K562 (cell line): ENCODE data around the gene DNAH8. TPM values are rescaled to one million over a fixed set of nuclear protein-coding genes. Genes with fewer than 3 reads are reported as not detected.

Source experiments
- GTF2E2 ChIP-seq: fragments of 200-800 bp; sonication (Bioruptor generic); IDR thresholded peaks from 2 replicates; pipeline ENCODE4 v1.6.1; 2016; ENCODE audit warnings: missing genetic modification characterization, missing compliant biosample characterization
- SAFB ChIP-seq: fragments of 200-400 bp; formaldehyde crosslinking; IDR thresholded peaks from 2 replicates; pipeline ENCODE4 v1.6.1; 2017; ENCODE audit warnings: low read depth, low read length, borderline replicate concordance
- THRB ChIP-seq: fragments of 450-650 bp; formaldehyde crosslinking; conservative IDR thresholded peaks from 2 replicates; pipeline ENCODE4 v1.4.0; 2022; ENCODE audit warnings: mild to moderate bottlenecking, missing genetic modification characterization
- ZNF253 ChIP-seq: fragments of 250-450 bp; sonication (Bioruptor Pico); conservative IDR thresholded peaks from 2 replicates; pipeline ENCODE4 v1.6.1; 2021; ENCODE audit warnings: mild to moderate bottlenecking
- polyA plus RNA-seq, 8 experiments: library from polyadenylated mRNA; depleted of rRNA in 4 of 8; stranded (reverse) in 5 of 8; unstranded in 3 of 8; fragments of >200 nt; fragmentation: Nextera tagmentation in 2 of 8; fragmentation: Illumina TruSeq in 1 of 8; extraction: Ambion mirVana in 2 of 8; extraction: Trizol in 1 of 8; gene quantifications; 2 replicates each; pipeline versions ENCODE4 v1.2.1 to v1.2.3, GENCODE V29; 2011 to 2014; ENCODE audit warnings: inconsistent platforms in 1 of 8, missing spikeins in 1 of 8
- total RNA-seq, 7 experiments: library from RNA; depleted of rRNA in 6 of 7; stranded (reverse); fragments of >200 nt in 6 of 7; fragmentation: Illumina TruSeq in 2 of 7; extraction: Trizol in 2 of 7; gene quantifications; 2 replicates each; pipeline versions ENCODE4 v1.2.1 to v1.2.3, GENCODE V29; 2011 to 2021; ENCODE audit warnings: low replicate concordance in 1 of 7
- TF ChIP-seq, protein P1 (sequence below), 2 experiments: fragments of 450-650 bp; IDR thresholded peaks; 2 replicates each; pipeline ENCODE4 v1.6.1; 2018; ENCODE audit warnings: mild to moderate bottlenecking in 2 of 2, low read depth in 1 of 2; ENCODE audit not compliant: partially characterized antibody in 2 of 2

DNAH8 gene
- total and polyA plus RNA-seq, 9 of the 15 experiments (the other 6 are each of a cell fraction or from before 2014, with no cell fraction given), result 1.2 to 4.2 (median 2.9) TPM

DNA sequence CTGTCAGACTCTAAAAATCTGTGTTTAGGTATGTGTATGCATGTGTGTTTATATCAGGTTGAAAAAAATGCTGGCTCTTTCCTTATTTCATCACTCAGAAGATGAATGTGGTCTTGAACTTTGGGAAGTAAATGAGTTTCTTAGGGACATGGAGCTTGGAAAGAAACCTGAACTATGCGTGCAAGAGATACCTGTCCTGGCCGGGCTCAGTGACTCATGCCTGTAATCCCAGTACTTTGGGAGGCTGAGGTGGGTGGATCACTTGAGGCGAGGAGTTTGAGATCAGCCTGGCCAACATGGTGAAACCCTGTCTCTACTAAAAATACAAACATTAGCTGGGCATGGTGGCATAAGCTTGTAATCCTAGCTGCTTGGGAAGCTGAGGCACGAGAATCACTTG lies 329.1 kb downstream of the DNAH8 start (continued):
- TF ChIP-seq, protein P1, sequence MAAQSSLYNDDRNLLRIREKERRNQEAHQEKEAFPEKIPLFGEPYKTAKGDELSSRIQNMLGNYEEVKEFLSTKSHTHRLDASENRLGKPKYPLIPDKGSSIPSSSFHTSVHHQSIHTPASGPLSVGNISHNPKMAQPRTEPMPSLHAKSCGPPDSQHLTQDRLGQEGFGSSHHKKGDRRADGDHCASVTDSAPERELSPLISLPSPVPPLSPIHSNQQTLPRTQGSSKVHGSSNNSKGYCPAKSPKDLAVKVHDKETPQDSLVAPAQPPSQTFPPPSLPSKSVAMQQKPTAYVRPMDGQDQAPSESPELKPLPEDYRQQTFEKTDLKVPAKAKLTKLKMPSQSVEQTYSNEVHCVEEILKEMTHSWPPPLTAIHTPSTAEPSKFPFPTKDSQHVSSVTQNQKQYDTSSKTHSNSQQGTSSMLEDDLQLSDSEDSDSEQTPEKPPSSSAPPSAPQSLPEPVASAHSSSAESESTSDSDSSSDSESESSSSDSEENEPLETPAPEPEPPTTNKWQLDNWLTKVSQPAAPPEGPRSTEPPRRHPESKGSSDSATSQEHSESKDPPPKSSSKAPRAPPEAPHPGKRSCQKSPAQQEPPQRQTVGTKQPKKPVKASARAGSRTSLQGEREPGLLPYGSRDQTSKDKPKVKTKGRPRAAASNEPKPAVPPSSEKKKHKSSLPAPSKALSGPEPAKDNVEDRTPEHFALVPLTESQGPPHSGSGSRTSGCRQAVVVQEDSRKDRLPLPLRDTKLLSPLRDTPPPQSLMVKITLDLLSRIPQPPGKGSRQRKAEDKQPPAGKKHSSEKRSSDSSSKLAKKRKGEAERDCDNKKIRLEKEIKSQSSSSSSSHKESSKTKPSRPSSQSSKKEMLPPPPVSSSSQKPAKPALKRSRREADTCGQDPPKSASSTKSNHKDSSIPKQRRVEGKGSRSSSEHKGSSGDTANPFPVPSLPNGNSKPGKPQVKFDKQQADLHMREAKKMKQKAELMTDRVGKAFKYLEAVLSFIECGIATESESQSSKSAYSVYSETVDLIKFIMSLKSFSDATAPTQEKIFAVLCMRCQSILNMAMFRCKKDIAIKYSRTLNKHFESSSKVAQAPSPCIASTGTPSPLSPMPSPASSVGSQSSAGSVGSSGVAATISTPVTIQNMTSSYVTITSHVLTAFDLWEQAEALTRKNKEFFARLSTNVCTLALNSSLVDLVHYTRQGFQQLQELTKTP (IDR thresholded peaks at IDR 0.05; ENCODE audit: low read depth in 1 of 2, partially characterized antibody in 2 of 2), result no peak
- TF ChIP-seq ZNF253 (CRISPR knock-in tag) (no peak), THRB (CRISPR knock-in tag) (no peak), GTF2E2 (tag) (no peak), SAFB (no peak)
